ENCODE results near the gene TBXAS1.

- TF ChIP-seq POLR2A (IDR thresholded peaks at IDR 0.05) (no peak), CTCF (IDR thresholded peaks at IDR 0.05 in 4 of 5, conservative IDR thresholded peaks at IDR 0.05 in 1 of 5) (no peak)
Measured at GRCh38 chr7:140005754-140006503, 176.9 kb downstream of the TBXAS1 start.

Data from gastrocnemius medialis (tissue), 4 donors.